ENCODE data around the gene SEMA5B.

Gene SEMA5B

GRCh38 chr3:123058505-123058904 is 30.9 kb upstream of the SEMA5B start:
- no peak for DNase-seq (ENCODE audit: low read depth in 2 of 2)

GRCh38 chr3:123055352-123055751 is 27.8 kb upstream of the SEMA5B start:
- DNase-seq (ENCODE audit: low read depth in 2 of 2): no peak

GRCh38 chr3:123054931-123055330 is 27.4 kb upstream of the SEMA5B start:
- DNase-seq (ENCODE audit: low read depth in 2 of 2): no peak

GRCh38 chr3:123054109-123054778 is 26.7 kb upstream of the SEMA5B start:
- DNase-seq (ENCODE audit: low read depth in 2 of 2): no peak

- no peak for DNase-seq (ENCODE audit: low read depth in 2 of 2)
Observed at GRCh38 chr3:123053107-123053506, 25.5 kb upstream of the SEMA5B start.

GRCh38 chr3:123050666-123051065 is 23.1 kb upstream of the SEMA5B start:
- no peak for DNase-seq (ENCODE audit: low read depth in 2 of 2)

- no peak for DNase-seq (ENCODE audit: low read depth in 2 of 2)
Observed at GRCh38 chr3:123048480-123049237, 21.1 kb upstream of the SEMA5B start.

GRCh38 chr3:123047062-123047319 is 19.4 kb upstream of the SEMA5B start:
- no peak for DNase-seq (ENCODE audit: low read depth in 2 of 2)

- DNase-seq (ENCODE audit: low read depth in 2 of 2): no peak
Observed at GRCh38 chr3:123046262-123047061, 18.9 kb upstream of the SEMA5B start.

GRCh38 chr3:123044981-123045763 is 17.6 kb upstream of the SEMA5B start:
- no peak for DNase-seq (ENCODE audit: low read depth in 2 of 2)

- DNase-seq (ENCODE audit: low read depth in 2 of 2): no peak
Observed at GRCh38 chr3:123042413-123042812, 14.8 kb upstream of the SEMA5B start.

GRCh38 chr3:123039178-123039577 is 11.6 kb upstream of the SEMA5B start:
- DNase-seq (ENCODE audit: low read depth in 2 of 2): no peak

- DNase-seq (ENCODE audit: low read depth in 2 of 2): no peak
Observed at GRCh38 chr3:123038751-123039150, 11.2 kb upstream of the SEMA5B start.

- DNase-seq (ENCODE audit: low read depth in 2 of 2): no peak
Observed at GRCh38 chr3:123037015-123037375, 9.4 kb upstream of the SEMA5B start.

GRCh38 chr3:123036352-123037014 is 8.9 kb upstream of the SEMA5B start:
- no peak for DNase-seq (ENCODE audit: low read depth in 2 of 2)

GRCh38 chr3:123034996-123035395 is 7.4 kb upstream of the SEMA5B start:
- DNase-seq (ENCODE audit: low read depth in 2 of 2): no peak

- DNase-seq (ENCODE audit: low read depth in 2 of 2): no peak
Observed at GRCh38 chr3:123034120-123034519, 6.6 kb upstream of the SEMA5B start.

GRCh38 chr3:123032057-123032456 is 4.5 kb upstream of the SEMA5B start:
- no peak for DNase-seq (ENCODE audit: low read depth in 2 of 2)

- no peak for DNase-seq (ENCODE audit: low read depth in 2 of 2)
Observed at GRCh38 chr3:123031051-123031450, 3.5 kb upstream of the SEMA5B start.

GRCh38 chr3:123028233-123028828 is 768 bp upstream of the SEMA5B start:
- DNase-seq (ENCODE audit: low read depth in 2 of 2): peak; percentile 28 to 35
